GM10266 (cell line): ENCODE measurements around the gene CNGA3.

Experiments
- DNase-seq: peaks from one replicate; pipeline ENCODE4 v3.0.0; 2012; ENCODE audit errors: extremely low spot score
- TF ChIP-seq, protein P1 (sequence below): IDR thresholded peaks from 2 replicates; pipeline ENCODE4 v1.5.1; 2012; ENCODE audit warnings: mild to moderate bottlenecking, low read depth; ENCODE audit not compliant: control insufficient read depth, insufficient read depth; ENCODE audit errors: missing control alignments

Gene CNGA3

DNA sequence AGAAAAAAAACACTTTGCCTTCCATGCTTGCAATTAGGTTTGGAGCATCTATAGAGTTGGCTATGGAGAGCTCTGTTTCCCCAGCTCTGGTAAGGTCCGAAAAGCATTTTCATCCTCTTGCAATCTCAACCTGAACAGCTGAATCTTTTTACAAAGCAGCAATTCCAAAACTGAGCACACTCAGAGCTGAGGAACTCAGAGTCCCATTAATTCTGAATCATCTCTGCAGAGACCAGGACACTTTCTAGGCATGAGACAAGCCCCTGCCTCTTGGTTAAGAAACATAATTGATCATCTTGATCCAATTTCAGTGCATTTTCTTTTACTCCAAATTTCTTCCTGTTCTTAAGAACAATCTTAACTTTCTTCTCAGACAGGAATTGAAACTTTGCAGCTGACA is 4.2 kb downstream of the CNGA3 start:
- no peak for DNase-seq
- TF ChIP-seq, protein P1, sequence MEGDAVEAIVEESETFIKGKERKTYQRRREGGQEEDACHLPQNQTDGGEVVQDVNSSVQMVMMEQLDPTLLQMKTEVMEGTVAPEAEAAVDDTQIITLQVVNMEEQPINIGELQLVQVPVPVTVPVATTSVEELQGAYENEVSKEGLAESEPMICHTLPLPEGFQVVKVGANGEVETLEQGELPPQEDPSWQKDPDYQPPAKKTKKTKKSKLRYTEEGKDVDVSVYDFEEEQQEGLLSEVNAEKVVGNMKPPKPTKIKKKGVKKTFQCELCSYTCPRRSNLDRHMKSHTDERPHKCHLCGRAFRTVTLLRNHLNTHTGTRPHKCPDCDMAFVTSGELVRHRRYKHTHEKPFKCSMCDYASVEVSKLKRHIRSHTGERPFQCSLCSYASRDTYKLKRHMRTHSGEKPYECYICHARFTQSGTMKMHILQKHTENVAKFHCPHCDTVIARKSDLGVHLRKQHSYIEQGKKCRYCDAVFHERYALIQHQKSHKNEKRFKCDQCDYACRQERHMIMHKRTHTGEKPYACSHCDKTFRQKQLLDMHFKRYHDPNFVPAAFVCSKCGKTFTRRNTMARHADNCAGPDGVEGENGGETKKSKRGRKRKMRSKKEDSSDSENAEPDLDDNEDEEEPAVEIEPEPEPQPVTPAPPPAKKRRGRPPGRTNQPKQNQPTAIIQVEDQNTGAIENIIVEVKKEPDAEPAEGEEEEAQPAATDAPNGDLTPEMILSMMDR = no peak

DNA sequence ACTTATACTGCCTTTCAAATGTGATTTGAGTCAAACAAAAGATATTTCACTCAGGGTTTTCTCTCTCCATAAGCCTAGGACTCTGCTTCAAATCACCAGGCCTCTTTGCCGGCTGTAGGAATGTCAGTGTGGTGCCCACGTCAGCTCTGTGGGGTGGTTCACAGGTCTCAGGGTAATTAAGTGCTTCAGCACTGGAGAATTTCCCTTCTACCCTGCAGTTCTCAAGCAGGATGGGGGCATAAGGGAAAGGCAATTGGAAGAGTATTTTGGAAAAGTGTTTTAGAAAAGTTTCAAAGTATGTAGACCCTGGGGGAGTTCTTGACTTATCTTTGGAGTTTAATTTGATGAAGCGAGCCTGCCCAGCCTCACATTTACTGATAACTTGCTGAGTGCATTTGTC is 9.6 kb downstream of the CNGA3 start:
- DNase-seq = no peak
- TF ChIP-seq, protein P1 = no peak

DNA sequence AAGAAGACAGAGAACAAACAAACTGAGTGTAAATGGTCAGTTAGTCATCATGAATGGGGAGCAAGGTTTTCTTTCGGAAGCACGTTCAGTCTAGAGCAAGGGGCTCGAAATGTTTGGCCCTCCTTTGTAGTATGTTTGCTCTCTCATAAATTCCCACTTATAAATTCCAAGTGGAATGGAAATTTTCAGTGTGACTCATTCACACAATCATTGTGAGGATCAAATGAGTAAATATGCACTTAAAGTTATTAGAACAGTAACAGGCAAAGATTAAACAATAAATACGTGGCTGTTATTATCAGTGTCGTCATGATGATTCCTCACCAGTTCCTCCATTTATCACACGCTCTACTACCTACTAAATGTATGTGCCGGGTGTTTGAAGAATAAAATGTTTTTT is 10.5 kb downstream of the CNGA3 start:
- TF ChIP-seq, protein P1 = no peak
- no peak for DNase-seq

DNA sequence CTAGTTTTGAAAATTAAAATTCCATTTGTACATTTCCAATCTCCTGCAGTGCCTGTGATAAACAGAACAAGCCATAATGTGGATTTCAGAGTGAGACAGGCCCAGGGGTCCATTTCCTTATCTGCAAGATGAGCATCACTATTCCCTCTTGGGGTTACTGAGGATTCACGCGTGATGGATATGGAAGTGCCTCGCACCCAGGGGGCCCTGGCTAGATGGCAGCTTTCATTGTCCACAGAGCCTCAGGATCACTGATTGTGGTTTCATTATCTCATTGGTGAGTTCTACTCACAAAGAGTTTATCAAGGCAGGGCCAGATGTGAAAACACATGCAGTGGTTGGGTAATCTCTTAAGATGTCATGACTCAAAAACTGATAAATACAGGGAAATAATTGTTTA is 11.6 kb downstream of the CNGA3 start:
- DNase-seq = no peak
- TF ChIP-seq, protein P1 = no peak

DNA sequence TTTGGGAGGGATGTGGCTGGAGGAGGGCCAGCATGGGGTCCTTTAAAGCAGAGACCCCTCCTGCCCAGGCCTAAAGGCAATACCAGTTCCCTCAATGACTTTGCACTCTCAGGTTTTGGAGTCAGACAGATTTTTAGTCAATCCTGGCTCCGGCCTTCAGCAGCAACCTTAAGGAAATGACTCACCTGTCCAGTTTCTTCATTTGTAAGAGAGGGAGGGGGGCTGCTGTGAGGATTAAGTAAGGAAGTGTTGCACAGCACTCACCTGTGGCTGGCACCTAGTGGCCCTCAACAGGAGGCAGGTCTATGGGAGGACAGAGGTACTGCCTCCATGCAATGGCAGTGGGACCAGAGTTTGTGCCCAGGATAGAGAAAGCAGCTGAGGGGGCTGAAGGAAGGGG is 13.7 kb downstream of the CNGA3 start:
- TF ChIP-seq, protein P1 = no peak
- no peak for DNase-seq

DNA sequence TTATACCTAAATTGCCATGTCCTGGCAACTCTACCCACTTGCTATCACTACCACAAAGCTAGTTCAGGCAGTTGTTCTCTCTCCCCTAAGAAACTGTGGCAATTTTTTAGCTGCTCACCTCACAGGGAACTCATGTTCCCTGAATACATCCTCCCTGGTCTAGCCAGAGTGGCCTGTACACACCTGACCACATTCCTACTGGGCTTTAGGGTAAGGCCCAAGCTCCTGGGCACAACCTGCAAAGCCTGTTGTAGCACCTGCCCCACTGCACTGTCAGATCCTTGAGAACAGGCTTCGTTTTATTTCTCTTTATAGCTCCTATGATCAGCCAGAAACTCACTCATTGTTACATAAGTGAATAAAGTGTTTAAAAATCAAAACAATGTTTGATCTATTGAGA is 21.5 kb downstream of the CNGA3 start:
- DNase-seq = no peak
- TF ChIP-seq, protein P1 = no peak

DNA sequence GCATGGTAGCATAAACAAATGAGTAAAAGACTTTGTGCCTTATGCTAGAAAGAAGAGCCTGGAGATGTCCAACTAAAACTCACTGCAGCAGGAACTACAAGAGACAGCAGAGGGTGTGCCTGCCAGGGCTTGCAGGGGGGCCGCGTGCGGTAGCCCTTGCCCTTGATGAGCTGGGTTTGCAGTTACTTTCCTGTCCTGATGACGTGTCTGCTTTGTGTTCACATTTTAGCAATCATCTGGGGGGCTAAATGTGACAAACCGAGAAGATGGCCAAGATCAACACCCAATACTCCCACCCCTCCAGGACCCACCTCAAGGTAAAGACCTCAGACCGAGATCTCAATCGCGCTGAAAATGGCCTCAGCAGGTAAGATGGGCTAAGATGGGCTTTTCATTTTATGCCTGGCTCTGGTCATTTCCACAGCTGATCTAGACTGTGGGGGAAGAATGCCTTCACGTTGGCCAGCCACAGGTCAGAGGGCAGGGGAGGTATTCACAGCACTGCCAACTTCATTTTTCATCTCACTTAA is 23.5 kb downstream of the CNGA3 start:
- no peak for DNase-seq
- TF ChIP-seq, protein P1 = no peak
